ENCODE data around the gene SLC25A43.
"Not testable (repeated sequence)": the region's sequence is repeated elsewhere in the genome, so short reads cannot be mapped to it uniquely, and the experiment has no call there.

The SLC25A43 gene

GRCh38 chrX:119469313-119469635, 70.1 kb downstream of the SLC25A43 start:
- no peaks in the 10 kb centered on the region for H3K9me3 Mint-ChIP-seq
- H3K36me3 Mint-ChIP-seq, result peaks cover 5% of the 10 kb centered on the region
- ATAC-seq, result no peak
- H3K27ac Mint-ChIP-seq, result peak overlapping the region; percentile 94
- H3K4me1 Mint-ChIP-seq, result peaks cover 15% of the 10 kb centered on the region
- peak overlapping the region; percentile 93 for H3K4me3 Mint-ChIP-seq
- H3K27me3 Mint-ChIP-seq, result no peaks in the 10 kb centered on the region

GRCh38 chrX:119474615-119475388, 75.7 kb downstream of the SLC25A43 start:
- Mint-ChIP-seq H3K4me1 (peaks cover under 1% of the 10 kb centered on the region), H3K27ac (no peak overlapping the region), H3K36me3 (no peaks in the 10 kb centered on the region), H3K27me3 (no peaks in the 10 kb centered on the region), H3K4me3 (no peak overlapping the region), H3K9me3 (no peaks in the 10 kb centered on the region)
- no peak for ATAC-seq

- no peaks in the 10 kb centered on the region for H3K36me3 Mint-ChIP-seq
- H3K27ac Mint-ChIP-seq, result no peak overlapping the region
- H3K27me3 Mint-ChIP-seq, result no peaks in the 10 kb centered on the region
- H3K4me1 Mint-ChIP-seq, result no peaks in the 10 kb centered on the region
- no peak overlapping the region for H3K4me3 Mint-ChIP-seq
- no peaks in the 10 kb centered on the region for H3K9me3 Mint-ChIP-seq
- no peak for ATAC-seq
These were observed 76.4 kb downstream of the SLC25A43 start for GRCh38 chrX:119475389-119476101.

GRCh38 chrX:119477812-119478232, 78.7 kb downstream of the SLC25A43 start:
- Mint-ChIP-seq H3K36me3 (no peaks in the 10 kb centered on the region), H3K9me3 (no peaks in the 10 kb centered on the region), H3K4me1 (peaks cover 5% of the 10 kb centered on the region), H3K4me3 (no peak overlapping the region), H3K27me3 (no peaks in the 10 kb centered on the region), H3K27ac (no peak overlapping the region)
- no peak for ATAC-seq

- H3K4me3 Mint-ChIP-seq, result no peak overlapping the region
- H3K36me3 Mint-ChIP-seq, result no peaks in the 10 kb centered on the region
- H3K9me3 Mint-ChIP-seq, result no peaks in the 10 kb centered on the region
- H3K27ac Mint-ChIP-seq, result no peak overlapping the region
- no peak for ATAC-seq
- no peaks in the 10 kb centered on the region for H3K27me3 Mint-ChIP-seq
- H3K4me1 Mint-ChIP-seq, result peaks cover 8% of the 10 kb centered on the region
These were observed 79.4 kb downstream of the SLC25A43 start for GRCh38 chrX:119478504-119478903.

- Mint-ChIP-seq H3K4me1 (peaks cover 8% of the 10 kb centered on the region), H3K36me3 (no peaks in the 10 kb centered on the region), H3K27me3 (no peaks in the 10 kb centered on the region), H3K9me3 (no peaks in the 10 kb centered on the region), H3K27ac (no peak overlapping the region), H3K4me3 (no peak overlapping the region)
- ATAC-seq, result no peak
These were observed 80.7 kb downstream of the SLC25A43 start for GRCh38 chrX:119479845-119480244.

- ATAC-seq, result no peak
- H3K9me3 Mint-ChIP-seq, result no peaks in the 10 kb centered on the region
- no peak overlapping the region for H3K27ac Mint-ChIP-seq
- peaks cover 8% of the 10 kb centered on the region for H3K4me1 Mint-ChIP-seq
- no peak overlapping the region for H3K4me3 Mint-ChIP-seq
- H3K27me3 Mint-ChIP-seq, result no peaks in the 10 kb centered on the region
- H3K36me3 Mint-ChIP-seq, result no peaks in the 10 kb centered on the region
These were observed 82.2 kb downstream of the SLC25A43 start for GRCh38 chrX:119481323-119481801.

GRCh38 chrX:119482041-119482440, 82.9 kb downstream of the SLC25A43 start:
- H3K4me3 Mint-ChIP-seq, result peak overlapping the region; percentile 90
- H3K9me3 Mint-ChIP-seq, result no peaks in the 10 kb centered on the region
- no peaks in the 10 kb centered on the region for H3K36me3 Mint-ChIP-seq
- ATAC-seq, result no peak
- H3K4me1 Mint-ChIP-seq, result peaks cover 8% of the 10 kb centered on the region
- H3K27ac Mint-ChIP-seq, result peak overlapping the region; percentile 76
- no peaks in the 10 kb centered on the region for H3K27me3 Mint-ChIP-seq

- ATAC-seq, result peak; percentile 86
- Mint-ChIP-seq H3K4me1 (peaks cover 8% of the 10 kb centered on the region), H3K27me3 (no peaks in the 10 kb centered on the region), H3K27ac (peak overlapping the region; percentile 76), H3K36me3 (no peaks in the 10 kb centered on the region), H3K4me3 (peak overlapping the region; percentile 90), H3K9me3 (no peaks in the 10 kb centered on the region)
These were observed 83.6 kb downstream of the SLC25A43 start for GRCh38 chrX:119482481-119483480.

- Mint-ChIP-seq H3K9me3 (no peaks in the 10 kb centered on the region), H3K27ac (no peak overlapping the region), H3K4me3 (no peak overlapping the region), H3K27me3 (no peaks in the 10 kb centered on the region), H3K36me3 (no peaks in the 10 kb centered on the region), H3K4me1 (peaks cover 8% of the 10 kb centered on the region)
- no peak for ATAC-seq
These were observed 87.6 kb downstream of the SLC25A43 start for GRCh38 chrX:119486745-119487144.

- H3K4me3 Mint-ChIP-seq, H3K9me3 Mint-ChIP-seq, H3K27ac Mint-ChIP-seq, H3K36me3 Mint-ChIP-seq, H3K27me3 Mint-ChIP-seq, ATAC-seq, H3K4me1 Mint-ChIP-seq: not testable (repeated sequence)
These were observed 88.6 kb downstream of the SLC25A43 start for GRCh38 chrX:119487766-119488165.

GRCh38 chrX:119488749-119489148, 89.6 kb downstream of the SLC25A43 start:
- no peaks in the 10 kb centered on the region for H3K27me3 Mint-ChIP-seq
- no peak for ATAC-seq
- H3K9me3 Mint-ChIP-seq, result no peaks in the 10 kb centered on the region

GRCh38 chrX:119489212-119490074, 90.3 kb downstream of the SLC25A43 start:
- H3K27ac Mint-ChIP-seq, result no peak overlapping the region
- no peaks in the 10 kb centered on the region for H3K27me3 Mint-ChIP-seq
- no peak overlapping the region for H3K4me3 Mint-ChIP-seq
- H3K36me3 Mint-ChIP-seq, result no peaks in the 10 kb centered on the region
- no peaks in the 10 kb centered on the region for H3K9me3 Mint-ChIP-seq
- no peaks in the 10 kb centered on the region for H3K4me1 Mint-ChIP-seq
- ATAC-seq, result no peak

More at GRCh38 chrX:119488749-119489148, 89.6 kb downstream of the SLC25A43 start:
- Mint-ChIP-seq H3K27ac (no peak overlapping the region), H3K4me3 (no peak overlapping the region), H3K36me3 (no peaks in the 10 kb centered on the region), H3K4me1 (no peaks in the 10 kb centered on the region)

- no peaks in the 10 kb centered on the region for H3K36me3 Mint-ChIP-seq
- no peaks in the 10 kb centered on the region for H3K9me3 Mint-ChIP-seq
- no peak for ATAC-seq
- no peak overlapping the region for H3K4me3 Mint-ChIP-seq
- H3K27me3 Mint-ChIP-seq, result no peaks in the 10 kb centered on the region
- peaks cover 18% of the 10 kb centered on the region for H3K4me1 Mint-ChIP-seq
- H3K27ac Mint-ChIP-seq, result no peak overlapping the region
These were observed 93.3 kb downstream of the SLC25A43 start for GRCh38 chrX:119492463-119492862.

Data from stimulated activated memory B cell treated with anti-CD40 and anti-IgM and Interleukin-4, amounts not matched to agents 10 μg/mL and 1 μg/mL and 100 μg/mL, for 72 hours (primary cell).